Sigmoid colon (tissue), 4 donors: ENCODE data around the gene TMEM164.

Experiments
- CTCF ChIP-seq, 4 experiments: fragments of 450-650 bp in 3 of 4; fragments of 200-600 bp in 1 of 4; IDR thresholded peaks; one replicate each; pipeline ENCODE4 v1.5.1; 2016 to 2019; ENCODE audit warnings: antibody characterized with exemption in 4 of 4, mild to moderate bottlenecking in 3 of 4, moderate library complexity in 2 of 4
- EP300 ChIP-seq, 4 donors: sonication (generic); formaldehyde crosslinking; IDR thresholded peaks; one replicate each; pipeline ENCODE4 v1.6.1; 2017; ENCODE audit warnings: antibody characterized with exemption in 4 of 4
- POLR2A ChIP-seq, 2 donors: fragments of 450-650 bp; IDR thresholded peaks; one replicate each; pipeline ENCODE4 v1.6.1; 2016; ENCODE audit warnings: antibody characterized with exemption in 2 of 2, mild to moderate bottlenecking in 2 of 2, moderate library complexity in 2 of 2

- no peak for TF ChIP-seq CTCF (IDR thresholded peaks at IDR 0.05)
- no peak for TF ChIP-seq POLR2A (IDR thresholded peaks at IDR 0.05)
- TF ChIP-seq EP300 (IDR thresholded peaks at IDR 0.05) = no peak
Observed at GRCh38 chrX:110000847-110001713, 1.8 kb upstream of the TMEM164 start.
